Activated CD4-positive, alpha-beta memory T cell treated with anti-CD3 and anti-CD28 coated beads, Interleukin-2, amount 10 ng/mL, durations not matched to agents 7 days and 5 days (primary cell): ENCODE results near the gene IL4. TPM values are rescaled to one million over a fixed set of nuclear protein-coding genes. Genes with fewer than 3 reads are reported as not detected.

Experiments
- CTCF ChIA-PET: fragments of 350-600 bp; sonication (Branson Sonifier 250); formaldehyde crosslinking; loops from one replicate; lab custom pipeline; 2021; ENCODE audit warnings: antibody characterized with exemption, inconsistent platforms; lab: Charles Lee
- POLR2A ChIA-PET: fragments of 350-600 bp; sonication (Branson Sonifier 250); formaldehyde crosslinking; loops from one replicate; lab custom pipeline; 2021; ENCODE audit warnings: antibody characterized with exemption; lab: Charles Lee
- DNase-seq: peaks from one replicate; pipeline ENCODE4 v3.0.0-alpha.2; 2020
- H3K27ac Mint-ChIP-seq: one replicate; pipeline ENCODE4 v1.8.0; 2021; ENCODE audit warnings: mild to moderate bottlenecking, mixed read lengths
- H3K27me3 Mint-ChIP-seq: one replicate; pipeline ENCODE4 v1.8.0; 2021; ENCODE audit warnings: mixed read lengths
- H3K36me3 Mint-ChIP-seq: one replicate; pipeline ENCODE4 v1.8.0; 2021; ENCODE audit warnings: low read depth, mixed read lengths
- H3K4me1 Mint-ChIP-seq: one replicate; pipeline ENCODE4 v1.8.0; 2021; ENCODE audit warnings: mixed read lengths
- H3K4me3 Mint-ChIP-seq: one replicate; pipeline ENCODE4 v1.8.0; 2021; ENCODE audit warnings: mild to moderate bottlenecking, mixed read lengths
- H3K9me3 Mint-ChIP-seq: one replicate; pipeline ENCODE4 v1.8.0; 2021; ENCODE audit warnings: mixed read lengths
- total RNA-seq, 2 experiments: library from RNA; stranded (reverse); gene quantifications; one replicate each; pipeline ENCODE4 v1.2.3, GENCODE V29; 2021

Gene IL4
- total RNA-seq, 2 experiments from 2014 or later: 7.4 to 12.6 TPM

DNA sequence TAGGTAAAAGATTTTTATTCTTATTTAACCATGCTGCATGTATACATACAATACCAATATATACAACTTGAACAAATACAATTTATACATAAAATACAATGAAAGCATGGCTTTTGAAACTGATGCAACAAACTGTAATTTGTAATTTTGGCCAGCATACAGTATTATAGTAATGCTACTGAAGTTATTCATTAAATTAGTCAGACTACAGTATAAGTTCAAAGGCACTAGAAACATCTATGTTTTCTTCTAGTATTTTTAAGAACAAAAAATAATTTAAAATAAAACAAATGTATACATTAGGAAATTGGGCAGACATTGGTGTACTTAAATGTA is 18.8 kb downstream of the IL4 start:
- Mint-ChIP-seq H3K27ac (no peak overlapping the region), H3K36me3 (peaks cover 12% of the 10 kb centered on the region), H3K9me3 (no peaks in the 10 kb centered on the region), H3K4me1 (peaks cover 32% of the 10 kb centered on the region), H3K4me3 (no peak overlapping the region), H3K27me3 (peaks cover 2% of the 10 kb centered on the region)
- no peak for DNase-seq
- ChIA-PET CTCF (no interaction called here), POLR2A (no interaction called here)

- ChIA-PET CTCF (interaction anchor here (0.5 to 1.8 kb wide), 2 partner anchors 12 to 21 kb away, joined by 3 to 4 read pairs; no protein-coding TSS in a partner anchor), POLR2A (no interaction called here)
- peaks cover 36% of the 10 kb centered on the region for H3K36me3 Mint-ChIP-seq
- H3K4me3 Mint-ChIP-seq: no peak overlapping the region
- H3K4me1 Mint-ChIP-seq: peaks cover 17% of the 10 kb centered on the region
- H3K27me3 Mint-ChIP-seq: no peaks in the 10 kb centered on the region
- no peak overlapping the region for H3K27ac Mint-ChIP-seq
- H3K9me3 Mint-ChIP-seq: no peaks in the 10 kb centered on the region
- DNase-seq: no peak
Observed at GRCh38 chr5:132695956-132696355, 22.2 kb downstream of the IL4 start.

GRCh38 chr5:132704875-132705274 is 31.1 kb downstream of the IL4 start:
- ChIA-PET POLR2A (interaction anchor here (1.2 to 1.6 kb wide), 2 partner anchors 61 to 72 kb away, joined by 3 read pairs; partner anchors contain the start of gene SEPTIN8), CTCF (no interaction called here)
- peaks cover 44% of the 10 kb centered on the region for H3K36me3 Mint-ChIP-seq
- no peak overlapping the region for H3K4me3 Mint-ChIP-seq
- no peak for DNase-seq
- peak overlapping the region; percentile 45 for H3K27ac Mint-ChIP-seq
- no peaks in the 10 kb centered on the region for H3K9me3 Mint-ChIP-seq
- peaks cover 27% of the 10 kb centered on the region for H3K4me1 Mint-ChIP-seq
- no peaks in the 10 kb centered on the region for H3K27me3 Mint-ChIP-seq

GRCh38 chr5:132708645-132709044 is 34.9 kb downstream of the IL4 start:
- Mint-ChIP-seq H3K4me1 (peaks cover 22% of the 10 kb centered on the region), H3K36me3 (peaks cover 17% of the 10 kb centered on the region), H3K9me3 (no peaks in the 10 kb centered on the region), H3K27ac (no peak overlapping the region), H3K4me3 (no peak overlapping the region), H3K27me3 (no peaks in the 10 kb centered on the region)
- POLR2A ChIA-PET: interaction anchor here (1.2 kb wide), 1 partner anchor 39 kb away, joined by 4 read pairs; the partner anchor contains the start of gene CCNI2
- DNase-seq: no peak
- CTCF ChIA-PET: interaction anchor here (0.7 to 1.0 kb wide), 5 partner anchors 9 to 182 kb away, joined by 3 to 5 read pairs (median 3); no protein-coding TSS in a partner anchor

DNA sequence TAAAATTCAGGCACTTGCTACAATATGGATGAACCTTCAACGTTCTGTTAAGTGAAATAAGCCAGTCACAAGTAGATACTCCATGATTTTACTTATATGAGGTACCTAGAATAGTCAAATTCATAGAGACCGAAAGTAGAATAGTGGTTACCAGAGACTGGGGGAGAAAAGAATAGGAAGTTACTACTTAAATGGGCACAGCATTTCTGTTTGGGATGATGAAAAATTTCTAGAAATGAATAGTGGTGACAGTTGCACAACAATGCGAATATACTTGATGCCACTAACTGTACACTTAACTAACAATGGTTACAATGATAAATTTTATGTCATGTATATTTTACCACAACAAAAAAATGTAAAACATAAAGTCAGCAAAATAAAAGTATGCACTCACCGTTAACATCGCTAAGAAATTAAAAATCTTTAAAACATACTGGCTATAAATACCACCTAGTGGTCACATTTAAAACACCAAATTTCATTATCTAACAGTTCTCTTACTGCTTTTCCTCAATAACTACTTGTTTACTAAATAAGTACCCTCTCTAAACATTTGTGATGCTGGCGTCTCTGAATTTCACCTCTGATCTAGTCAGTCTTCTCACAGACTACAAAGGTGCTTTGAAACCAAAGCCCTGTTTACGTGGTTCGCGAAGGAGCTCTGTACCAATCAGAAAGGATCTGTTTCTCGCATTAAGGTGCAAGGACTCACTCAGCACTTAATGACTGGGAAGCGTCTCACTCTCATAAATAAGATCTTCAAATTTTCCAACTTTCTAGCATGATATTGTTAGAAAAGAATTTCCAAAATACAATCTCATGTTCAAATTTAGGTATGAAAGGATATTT is 40.9 kb downstream of the IL4 start:
- peak overlapping the region; percentile 42 for H3K27ac Mint-ChIP-seq
- DNase-seq: no peak
- CTCF ChIA-PET: interaction anchor here (0.5 to 2.9 kb wide), 18 partner anchors 12 to 328 kb away, joined by 3 to 18 read pairs (median 4); no protein-coding TSS in a partner anchor
- H3K27me3 Mint-ChIP-seq: no peaks in the 10 kb centered on the region
- POLR2A ChIA-PET: interaction anchor here (0.9 to 1.5 kb wide), 3 partner anchors 32 to 157 kb away, joined by 3 read pairs; no protein-coding TSS in a partner anchor
- H3K4me3 Mint-ChIP-seq: peak overlapping the region; percentile 19
- H3K9me3 Mint-ChIP-seq: no peaks in the 10 kb centered on the region
- H3K36me3 Mint-ChIP-seq: peaks cover 14% of the 10 kb centered on the region
- H3K4me1 Mint-ChIP-seq: peaks cover 21% of the 10 kb centered on the region

DNA sequence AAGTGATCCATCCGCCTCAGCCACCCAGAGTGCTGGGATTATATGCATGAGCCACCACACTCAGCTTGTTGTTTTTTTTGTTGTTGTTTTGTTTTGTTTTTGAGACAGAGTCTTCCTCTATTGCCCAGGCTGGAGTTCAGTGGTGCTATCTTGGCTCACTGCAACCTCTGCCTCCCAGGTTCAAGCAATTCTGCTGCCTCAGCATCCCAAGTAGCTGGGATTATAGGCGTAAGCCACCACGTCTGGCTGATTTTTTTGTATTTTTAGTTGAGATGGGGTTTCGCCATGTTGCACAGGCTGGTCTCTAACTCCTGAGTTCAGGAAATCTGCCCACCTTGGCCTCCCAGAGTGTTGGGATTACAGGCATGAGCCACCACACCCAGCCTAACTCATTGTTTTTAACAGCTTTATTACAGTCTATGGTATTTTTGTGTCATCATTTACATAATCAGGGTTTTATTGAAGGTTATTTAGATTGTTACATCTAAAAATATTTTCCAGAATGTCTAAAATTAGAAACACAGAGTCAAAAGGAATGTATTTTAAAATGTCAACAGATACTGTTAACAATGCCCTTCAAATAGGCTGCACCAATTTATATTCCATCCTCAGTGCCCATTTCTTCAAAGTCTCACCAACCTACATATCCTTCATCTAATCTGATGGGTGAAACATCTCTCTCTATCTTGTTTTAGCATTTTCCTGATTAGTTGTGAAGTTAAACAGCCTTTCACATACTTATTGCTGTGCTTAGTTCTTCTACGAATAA is 44.9 kb downstream of the IL4 start:
- H3K27me3 Mint-ChIP-seq: no peaks in the 10 kb centered on the region
- ChIA-PET CTCF (interaction anchor here (1.5 kb wide), 1 partner anchor 19 kb away, joined by 3 read pairs; the partner anchor contains the start of gene KIF3A), POLR2A (interaction anchor here (1.7 kb wide), 1 partner anchor 8 kb away, joined by 3 read pairs; no protein-coding TSS in a partner anchor)
- H3K4me1 Mint-ChIP-seq: peaks cover 15% of the 10 kb centered on the region
- peaks cover 34% of the 10 kb centered on the region for H3K36me3 Mint-ChIP-seq
- DNase-seq: no peak
- H3K27ac Mint-ChIP-seq: no peak overlapping the region
- H3K4me3 Mint-ChIP-seq: no peak overlapping the region
- no peaks in the 10 kb centered on the region for H3K9me3 Mint-ChIP-seq

- H3K4me3 Mint-ChIP-seq: no peak overlapping the region
- peaks cover 9% of the 10 kb centered on the region for H3K4me1 Mint-ChIP-seq
- CTCF ChIA-PET: interaction anchor here (2.7 kb wide), 1 partner anchor 95 kb away, joined by 7 read pairs; no protein-coding TSS in a partner anchor
- POLR2A ChIA-PET: no interaction called here
- no peaks in the 10 kb centered on the region for H3K27me3 Mint-ChIP-seq
- H3K36me3 Mint-ChIP-seq: peaks cover 43% of the 10 kb centered on the region
- no peak for DNase-seq
- H3K27ac Mint-ChIP-seq: no peak overlapping the region
- H3K9me3 Mint-ChIP-seq: no peaks in the 10 kb centered on the region
Observed at GRCh38 chr5:132725745-132726144, 52.0 kb downstream of the IL4 start.

GRCh38 chr5:132729896-132730295 is 56.1 kb downstream of the IL4 start:
- H3K36me3 Mint-ChIP-seq: peaks cover 29% of the 10 kb centered on the region
- ChIA-PET CTCF (interaction anchor here (1.1 to 1.6 kb wide), 3 partner anchors 13 to 90 kb away, joined by 3 to 5 read pairs (median 3); no protein-coding TSS in a partner anchor), POLR2A (interaction anchor here (0.8 kb wide), 1 partner anchor 47 kb away, joined by 3 read pairs; the partner anchor contains the start of gene SEPTIN8)
- H3K27ac Mint-ChIP-seq: no peak overlapping the region
- H3K4me1 Mint-ChIP-seq: peaks cover 19% of the 10 kb centered on the region
- DNase-seq: no peak
- no peaks in the 10 kb centered on the region for H3K27me3 Mint-ChIP-seq
- no peaks in the 10 kb centered on the region for H3K9me3 Mint-ChIP-seq
- H3K4me3 Mint-ChIP-seq: no peak overlapping the region

Other genes starting within 250 kb of the IL4 start
- 100 to 1,000 TPM; 231 to 239 TPM for gene IRF1, start 183.2 kb upstream of the IL4 start, total RNA-seq
- gene IL5, start 130.5 kb upstream of the IL4 start, total RNA-seq: 1 to 10 TPM; 2.6 to 3.3 TPM
- gene RAD50, start 117.0 kb upstream of the IL4 start, total RNA-seq: 10 to 100 TPM; 35.6 to 38.9 TPM
- gene IL13, start 15.8 kb upstream of the IL4 start, total RNA-seq: 10 to 100 TPM; 32.9 to 36.6 TPM
- 10 to 100 TPM; 16.2 to 19.3 TPM for gene KIF3A, start 63.6 kb downstream of the IL4 start, total RNA-seq
- gene CCNI2, start 73.4 kb downstream of the IL4 start, total RNA-seq: 1 to 10 TPM; 6.4 to 6.7 TPM
- gene SEPTIN8, start 103.2 kb downstream of the IL4 start, total RNA-seq: 10 to 100 TPM; 29.7 to 31.8 TPM
- not detected for gene SOWAHA, start 139.3 kb downstream of the IL4 start, total RNA-seq
- gene SHROOM1, start 156.7 kb downstream of the IL4 start, total RNA-seq: 1 to 10 TPM; 2.5 to 2.7 TPM
- gene GDF9, start 192.5 kb downstream of the IL4 start, total RNA-seq: 1 to 10 TPM in 1 of 2 experiments, under 1 TPM in 1; 0.68 to 1.2 TPM
- 100 to 1,000 TPM; 281 to 293 TPM for gene UQCRQ, start 192.7 kb downstream of the IL4 start, total RNA-seq
- 1 to 10 TPM; 2.5 to 3.2 TPM for gene LEAP2, start 199.7 kb downstream of the IL4 start, total RNA-seq